ENCODE results near the gene MAN1C1. TPM values are rescaled to one million over a fixed set of nuclear protein-coding genes. Genes with fewer than 3 reads are reported as not detected.

Gene MAN1C1
- total RNA-seq, 2 experiments from 2014 or later = 4.6 to 4.8 TPM

DNA sequence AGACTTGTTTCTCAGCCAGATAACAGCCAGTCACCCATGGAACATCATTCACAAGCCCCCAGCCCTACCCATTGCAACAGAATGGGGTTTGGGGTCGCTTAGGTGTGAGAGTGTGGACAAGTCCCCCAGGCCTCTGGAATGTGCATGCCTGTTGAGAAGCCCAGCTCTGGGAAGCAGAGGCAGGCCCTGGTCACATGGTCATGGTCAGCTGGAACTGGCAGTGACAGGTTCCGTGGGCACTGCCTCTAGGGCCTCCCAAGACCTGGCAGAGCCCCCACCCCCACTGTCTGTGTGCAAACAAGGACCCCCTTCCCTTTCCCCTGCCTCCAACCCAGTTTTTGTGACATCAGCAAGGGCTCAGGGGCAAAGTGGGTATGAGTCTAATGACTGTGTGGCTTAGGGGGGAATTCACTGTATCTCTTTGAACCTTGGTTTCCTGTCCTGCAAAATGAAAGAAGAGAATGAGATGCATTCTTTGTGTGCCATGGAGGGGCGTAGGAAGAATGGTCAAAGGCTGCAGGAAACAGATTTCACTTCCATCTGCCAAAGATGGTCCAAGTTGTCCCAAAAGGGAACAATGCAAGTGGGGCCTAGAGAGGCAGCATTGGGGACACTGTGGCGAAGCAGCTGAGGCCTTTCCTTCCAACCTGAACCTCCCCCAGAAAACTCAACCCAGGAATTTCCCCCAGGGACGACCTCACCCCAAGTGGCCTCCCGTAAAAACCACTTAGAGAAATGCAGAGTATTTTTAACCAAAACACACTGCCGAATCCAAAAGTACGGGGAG is 148.7 kb downstream of the MAN1C1 start:
- no peaks in the 10 kb centered on the region for H3K36me3 Mint-ChIP-seq
- no peak for DNase-seq
- no peak overlapping the region for H3K4me3 Mint-ChIP-seq
- intact Hi-C loops (cut with micrococcal nuclease) = no loop called here
- CTCF ChIA-PET = no interaction called here
- POLR2A ChIA-PET = no interaction called here
- no peak overlapping the region for H3K27ac Mint-ChIP-seq
- no peaks in the 10 kb centered on the region for H3K9me3 Mint-ChIP-seq
- H3K4me1 Mint-ChIP-seq (ENCODE audit: low read depth) = peaks cover 20% of the 10 kb centered on the region
- no peaks in the 10 kb centered on the region for H3K27me3 Mint-ChIP-seq

DNA sequence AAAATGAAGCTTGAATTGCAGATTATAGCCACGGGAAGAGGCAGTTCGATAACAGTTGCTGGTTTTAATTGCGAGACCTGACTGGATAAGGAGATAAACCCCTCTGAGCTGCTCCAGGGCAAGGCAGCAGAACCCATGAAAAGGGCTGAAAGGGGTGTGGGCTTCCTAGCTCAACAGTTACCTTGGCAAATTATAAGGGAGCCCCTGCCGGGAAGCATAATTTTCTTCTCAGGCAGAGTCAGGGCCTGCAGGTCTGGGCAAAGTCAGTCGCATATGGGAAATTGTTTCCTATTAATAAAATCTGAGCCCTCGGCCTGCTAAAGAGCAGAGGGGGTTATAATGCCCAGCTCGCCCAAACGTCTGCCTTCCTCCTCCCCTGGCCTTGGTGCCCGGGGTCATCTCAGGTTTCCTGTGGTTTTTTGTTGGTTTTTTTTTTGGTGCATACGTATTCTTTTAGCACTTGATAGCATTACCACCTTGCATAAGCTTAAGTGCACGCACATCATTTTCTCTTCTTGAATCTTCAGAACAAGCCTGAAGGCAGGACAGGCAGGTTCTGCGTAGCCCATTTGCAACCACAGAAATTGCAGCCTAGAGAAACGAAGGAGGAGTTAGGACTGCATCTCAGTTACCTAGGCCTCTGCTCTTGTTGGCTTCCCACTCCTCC is 149.5 kb downstream of the MAN1C1 start:
- DNase-seq = no peak
- H3K4me3 Mint-ChIP-seq = no peak overlapping the region
- H3K36me3 Mint-ChIP-seq = no peaks in the 10 kb centered on the region
- ChIA-PET CTCF (interaction anchor here (0.6 kb wide), 1 partner anchor 9 kb away, joined by 3 read pairs; no protein-coding TSS in a partner anchor), POLR2A (no interaction called here)
- peaks cover 26% of the 10 kb centered on the region for H3K4me1 Mint-ChIP-seq (ENCODE audit: low read depth)
- H3K27me3 Mint-ChIP-seq = no peaks in the 10 kb centered on the region
- intact Hi-C loops (cut with micrococcal nuclease) = no loop called here
- H3K9me3 Mint-ChIP-seq = no peaks in the 10 kb centered on the region
- H3K27ac Mint-ChIP-seq = no peak overlapping the region

DNA sequence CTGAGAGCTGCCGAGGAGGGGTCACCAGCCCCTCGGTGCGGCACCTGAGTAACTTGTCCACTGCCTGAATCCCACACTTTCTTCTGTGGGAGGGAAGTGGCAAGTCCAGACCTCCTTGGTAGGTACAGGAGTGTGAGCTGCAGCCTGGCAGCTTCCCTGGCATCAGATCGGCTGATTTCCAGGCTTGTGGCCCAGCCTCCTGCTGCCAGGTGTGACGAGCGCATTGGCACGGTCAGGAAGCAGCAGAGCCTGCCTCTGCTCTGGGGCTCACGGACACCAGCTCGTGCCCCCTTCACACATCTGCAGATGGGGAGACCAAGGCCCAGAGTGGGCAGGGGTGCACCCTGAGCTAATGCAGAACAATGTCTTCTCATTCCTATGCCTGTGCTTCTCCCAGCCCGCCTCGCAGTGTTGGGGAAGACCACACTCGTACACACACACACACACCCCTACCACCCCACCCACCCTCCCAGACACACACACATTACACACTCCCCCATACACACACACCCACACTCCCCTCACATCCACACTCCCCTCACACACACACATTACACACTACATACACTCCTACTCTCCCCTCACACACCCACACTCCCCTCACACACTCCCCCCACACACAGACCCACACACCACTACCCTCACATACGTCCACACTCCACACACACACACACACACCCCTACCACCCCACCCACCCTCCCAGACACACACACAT is 150.3 kb downstream of the MAN1C1 start:
- ChIA-PET POLR2A (no interaction called here), CTCF (interaction anchor here (0.6 kb wide), 1 partner anchor 8 kb away, joined by 3 read pairs; no protein-coding TSS in a partner anchor)
- H3K27ac Mint-ChIP-seq = no peak overlapping the region
- H3K27me3 Mint-ChIP-seq = no peaks in the 10 kb centered on the region
- H3K36me3 Mint-ChIP-seq = no peaks in the 10 kb centered on the region
- no peaks in the 10 kb centered on the region for H3K9me3 Mint-ChIP-seq
- DNase-seq = no peak
- no peak overlapping the region for H3K4me3 Mint-ChIP-seq
- intact Hi-C loops (cut with micrococcal nuclease) = no loop called here
- H3K4me1 Mint-ChIP-seq (ENCODE audit: low read depth) = peaks cover 31% of the 10 kb centered on the region

DNA sequence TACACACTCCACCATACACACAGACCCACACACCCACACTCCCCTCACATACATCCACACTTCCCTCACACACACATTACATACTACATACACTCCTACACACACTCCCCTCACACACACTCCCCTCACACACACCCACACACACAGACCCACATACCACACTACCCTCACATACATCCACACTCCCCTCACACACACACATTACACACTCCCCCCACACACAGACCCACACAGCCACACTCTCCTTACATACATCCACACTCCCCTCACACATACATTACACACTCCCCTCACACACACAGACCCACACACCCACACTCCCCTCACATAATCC is 150.8 kb downstream of the MAN1C1 start:
- intact Hi-C loops (cut with micrococcal nuclease) = no loop called here
- no peak for DNase-seq

DNA sequence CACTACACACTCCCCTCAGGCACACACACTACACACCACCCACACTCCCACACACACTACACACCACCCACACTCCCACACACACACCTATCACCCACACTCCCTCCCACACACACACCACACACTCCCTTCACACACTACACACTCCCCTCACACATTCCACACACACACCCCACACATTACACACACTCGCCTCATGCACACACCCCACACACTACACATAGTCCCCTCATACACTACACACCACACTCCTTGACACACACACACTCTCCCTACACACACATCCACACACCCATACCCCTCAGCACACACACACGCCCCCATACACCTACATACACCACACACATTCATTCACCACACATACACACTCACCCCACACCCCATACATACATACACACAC is 152.4 kb downstream of the MAN1C1 start:
- ChIA-PET CTCF (no interaction called here), POLR2A (no interaction called here)
- Mint-ChIP-seq H3K36me3 (no peaks in the 10 kb centered on the region), H3K27me3 (no peaks in the 10 kb centered on the region), H3K9me3 (no peaks in the 10 kb centered on the region), H3K27ac (no peak overlapping the region), H3K4me1 (ENCODE audit: low read depth) (peaks cover 49% of the 10 kb centered on the region), H3K4me3 (no peak overlapping the region)
- no peak for DNase-seq
- intact Hi-C loops (cut with micrococcal nuclease) = no loop called here

More for the DNA sequence above, 150.8 kb downstream of the MAN1C1 start:
- Mint-ChIP-seq H3K4me1 (ENCODE audit: low read depth) (peaks cover 33% of the 10 kb centered on the region), H3K9me3 (no peaks in the 10 kb centered on the region), H3K4me3 (no peak overlapping the region), H3K27ac (no peak overlapping the region), H3K36me3 (no peaks in the 10 kb centered on the region), H3K27me3 (no peaks in the 10 kb centered on the region)
- ChIA-PET CTCF (no interaction called here), POLR2A (no interaction called here)

DNA sequence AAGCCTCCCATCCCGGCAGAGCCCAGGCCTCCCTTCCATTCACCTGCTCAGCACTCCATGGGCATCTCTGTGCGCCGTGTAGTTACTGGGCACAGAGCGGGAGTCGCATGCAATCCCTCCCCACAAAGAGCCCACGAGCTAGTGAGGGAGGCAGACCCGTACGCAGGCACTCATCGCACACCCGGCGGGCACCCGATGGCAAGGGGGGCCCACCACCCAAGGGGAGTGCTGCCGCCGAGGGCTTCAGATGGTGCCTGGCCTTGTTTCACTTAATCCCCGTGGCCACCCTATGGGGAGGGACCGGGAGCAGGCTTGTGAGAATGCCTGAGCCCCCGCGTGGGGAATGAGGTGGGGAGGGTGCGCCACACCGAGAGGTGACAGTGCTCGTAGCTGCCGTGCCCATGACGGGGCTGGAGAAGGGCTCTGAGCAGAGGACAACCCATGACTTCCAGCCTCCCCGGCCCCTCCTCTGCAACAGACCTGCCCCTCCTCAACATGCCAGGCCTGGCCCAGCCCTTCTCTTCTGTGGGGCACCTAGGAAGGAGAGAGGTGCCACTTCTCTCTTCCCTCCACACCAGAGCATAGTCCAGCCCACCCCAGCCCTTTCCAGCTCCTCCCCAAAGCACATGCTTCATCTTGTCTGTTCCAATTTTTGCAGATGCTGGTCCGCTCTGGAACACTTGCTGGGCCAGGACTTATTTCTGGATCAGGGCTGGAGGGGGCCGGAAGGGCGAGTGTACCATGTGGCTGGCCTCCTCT is 153.2 kb downstream of the MAN1C1 start:
- intact Hi-C loops (cut with micrococcal nuclease) = loop anchor here (5.0 kb wide), 1 partner anchor 73 kb away; no protein-coding TSS in a partner anchor
- ChIA-PET CTCF (no interaction called here), POLR2A (no interaction called here)
- Mint-ChIP-seq H3K36me3 (no peaks in the 10 kb centered on the region), H3K27me3 (no peaks in the 10 kb centered on the region), H3K4me3 (no peak overlapping the region), H3K4me1 (ENCODE audit: low read depth) (peaks cover 57% of the 10 kb centered on the region), H3K9me3 (no peaks in the 10 kb centered on the region), H3K27ac (no peak overlapping the region)
- DNase-seq = no peak

DNA sequence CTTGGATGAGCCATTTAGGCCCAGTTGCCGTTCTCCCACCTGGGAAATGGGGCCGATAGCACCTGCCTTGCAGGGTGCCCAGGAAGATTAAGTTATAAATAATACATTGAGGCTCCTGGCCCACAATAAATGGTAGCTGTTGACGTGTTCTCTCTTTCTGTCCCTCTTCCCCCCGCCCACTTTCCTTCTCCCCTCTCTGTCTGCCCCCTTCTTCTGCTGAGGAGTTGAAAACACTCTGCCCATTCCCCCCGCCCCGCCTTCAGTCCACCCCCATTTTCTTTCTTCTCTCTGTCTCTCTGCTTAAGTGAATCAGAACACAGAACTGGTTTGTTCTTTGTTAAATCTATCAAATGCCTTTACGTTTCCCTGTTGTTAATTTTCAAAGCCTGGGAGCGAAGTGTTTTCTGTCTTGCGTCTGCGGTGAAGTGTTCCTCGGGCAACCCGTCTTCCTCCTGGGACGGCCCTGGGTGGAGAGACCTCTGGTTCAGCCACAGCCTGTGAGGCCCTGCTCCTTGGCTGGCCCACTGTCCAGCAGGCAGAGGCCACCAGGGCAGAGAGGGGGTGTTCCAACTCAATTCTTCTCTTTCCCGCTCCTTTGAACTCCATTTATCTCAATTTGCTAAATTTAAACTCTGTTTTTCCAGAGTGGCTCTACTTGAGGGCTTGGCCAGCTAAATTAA is 154.1 kb downstream of the MAN1C1 start:
- ChIA-PET POLR2A (no interaction called here), CTCF (no interaction called here)
- DNase-seq = no peak
- H3K27ac Mint-ChIP-seq = no peak overlapping the region
- no peaks in the 10 kb centered on the region for H3K9me3 Mint-ChIP-seq
- intact Hi-C loops (cut with micrococcal nuclease) = loop anchor here (5.0 kb wide), 1 partner anchor 73 kb away; no protein-coding TSS in a partner anchor
- no peaks in the 10 kb centered on the region for H3K36me3 Mint-ChIP-seq
- H3K27me3 Mint-ChIP-seq = no peaks in the 10 kb centered on the region
- no peak overlapping the region for H3K4me3 Mint-ChIP-seq
- H3K4me1 Mint-ChIP-seq (ENCODE audit: low read depth) = peaks cover 62% of the 10 kb centered on the region

DNA sequence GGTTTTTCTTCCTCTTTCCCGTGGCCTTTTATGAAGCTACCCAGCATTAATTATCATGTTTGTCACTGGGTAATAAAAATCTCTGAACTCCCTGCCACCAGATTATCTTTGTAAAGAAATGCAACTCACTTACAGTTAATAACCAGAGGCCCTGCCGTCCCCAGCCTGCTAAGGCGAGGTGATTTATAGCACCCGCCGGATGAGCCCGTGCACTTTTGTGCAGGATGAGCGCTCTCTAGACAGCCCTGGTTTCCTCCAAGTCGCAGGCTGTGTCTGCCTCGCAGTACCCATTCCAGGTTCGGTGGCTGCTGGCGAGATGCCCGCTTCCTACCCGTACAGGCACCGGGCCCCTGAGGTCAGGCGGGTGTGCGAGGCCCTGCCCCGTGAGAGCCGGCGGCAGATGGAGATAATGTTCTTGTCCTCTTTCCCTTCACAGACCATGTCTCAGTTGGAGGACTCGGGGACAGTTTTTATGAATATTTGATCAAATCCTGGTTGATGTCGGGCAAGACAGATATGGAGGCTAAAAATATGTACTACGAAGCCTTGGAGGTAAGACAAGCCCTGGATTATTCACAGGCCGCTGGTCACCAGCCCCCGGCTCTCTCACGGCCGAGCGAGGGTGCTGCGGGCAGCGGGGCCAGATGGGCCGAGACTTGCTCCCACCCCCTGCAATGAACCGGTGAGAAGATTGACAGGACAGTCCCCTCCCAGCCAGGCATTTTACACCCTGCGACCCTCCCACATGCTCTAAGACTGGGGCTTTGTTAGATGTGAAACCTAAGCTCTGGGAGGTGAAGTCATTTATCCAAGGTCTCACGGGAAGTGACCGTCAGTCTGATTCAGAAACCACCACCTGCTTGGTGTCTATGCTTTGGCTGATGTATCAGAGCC is 154.9 kb downstream of the MAN1C1 start:
- intact Hi-C loops (cut with micrococcal nuclease) = loop anchor here (5.0 kb wide), 1 partner anchor 74 kb away; no protein-coding TSS in a partner anchor
- CTCF ChIA-PET = no interaction called here
- Mint-ChIP-seq H3K27ac (no peak overlapping the region), H3K36me3 (no peaks in the 10 kb centered on the region), H3K4me3 (no peak overlapping the region), H3K27me3 (no peaks in the 10 kb centered on the region), H3K9me3 (no peaks in the 10 kb centered on the region), H3K4me1 (ENCODE audit: low read depth) (peaks cover 58% of the 10 kb centered on the region)
- peak; percentile 30 for DNase-seq
- POLR2A ChIA-PET = no interaction called here

DNA sequence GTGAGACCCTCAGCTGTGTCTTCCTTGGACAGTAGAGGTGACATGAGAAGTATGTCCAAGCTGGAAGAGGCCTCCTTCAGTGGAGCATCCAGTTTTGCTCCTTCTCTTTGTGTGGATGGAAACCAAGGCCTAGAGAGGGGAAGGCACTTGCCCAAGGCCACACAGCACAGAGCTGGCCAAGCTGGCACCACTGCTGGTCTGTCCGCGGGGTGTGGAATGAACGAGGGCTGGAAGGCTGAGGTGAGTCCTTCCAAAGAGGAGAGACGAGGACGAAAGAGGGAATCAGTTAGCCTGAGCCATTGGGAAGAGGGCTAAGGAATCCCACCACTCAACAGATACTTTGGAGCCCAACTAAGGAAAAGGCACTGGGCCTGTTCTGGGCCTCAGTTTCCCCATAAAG is 155.6 kb downstream of the MAN1C1 start:
- Mint-ChIP-seq H3K27me3 (no peaks in the 10 kb centered on the region), H3K36me3 (no peaks in the 10 kb centered on the region), H3K27ac (no peak overlapping the region), H3K4me3 (no peak overlapping the region), H3K9me3 (no peaks in the 10 kb centered on the region), H3K4me1 (ENCODE audit: low read depth) (peaks cover 58% of the 10 kb centered on the region)
- no peak for DNase-seq
- POLR2A ChIA-PET = no interaction called here
- intact Hi-C loops (cut with micrococcal nuclease) = loop anchor here (5.0 kb wide), 1 partner anchor 75 kb away; no protein-coding TSS in a partner anchor
- CTCF ChIA-PET = no interaction called here

DNA sequence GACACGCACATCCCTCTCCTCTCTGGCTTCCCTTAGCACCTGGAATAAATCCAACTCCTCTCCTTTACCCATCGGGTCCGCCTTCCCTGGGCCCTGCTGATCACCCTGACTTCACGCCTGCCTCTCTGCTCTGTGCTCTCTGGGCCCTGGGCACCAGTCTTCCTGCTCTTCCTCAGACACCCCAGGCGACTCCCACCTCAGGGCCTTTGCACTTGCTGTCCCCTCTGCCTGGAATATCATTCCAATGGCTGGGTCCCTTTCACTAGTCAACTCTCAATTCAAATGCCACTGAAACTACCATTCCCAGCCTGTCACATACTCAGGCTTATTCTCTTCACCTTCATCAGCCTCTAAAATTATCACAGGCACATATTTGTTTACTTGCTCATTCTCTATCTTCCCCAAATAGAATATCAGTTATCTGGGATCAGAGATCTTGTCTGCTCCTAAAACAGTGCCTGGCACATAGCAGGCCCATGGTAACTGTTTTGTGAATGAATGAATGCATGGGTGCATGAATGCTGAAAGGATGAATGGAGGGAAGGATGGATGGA is 156.2 kb downstream of the MAN1C1 start:
- H3K36me3 Mint-ChIP-seq = no peaks in the 10 kb centered on the region
- peaks cover 58% of the 10 kb centered on the region for H3K4me1 Mint-ChIP-seq (ENCODE audit: low read depth)
- no peaks in the 10 kb centered on the region for H3K9me3 Mint-ChIP-seq
- POLR2A ChIA-PET = no interaction called here
- intact Hi-C loops (cut with micrococcal nuclease) = loop anchor here (5.0 kb wide), 1 partner anchor 75 kb away; no protein-coding TSS in a partner anchor
- H3K4me3 Mint-ChIP-seq = no peak overlapping the region
- H3K27me3 Mint-ChIP-seq = no peaks in the 10 kb centered on the region
- DNase-seq = no peak
- CTCF ChIA-PET = no interaction called here
- no peak overlapping the region for H3K27ac Mint-ChIP-seq

Data from activated CD4-positive, alpha-beta memory T cell treated with anti-CD3 and anti-CD28 coated beads for 36 hours (primary cell).